Measurements from ENCODE around the gene EIF2AK2. TPM values are rescaled to one million over a fixed set of nuclear protein-coding genes. Genes with fewer than 3 reads are reported as not detected.

The EIF2AK2 gene
- polyA plus RNA-seq, 2 donors: 3.6 to 4.0 TPM

DNA sequence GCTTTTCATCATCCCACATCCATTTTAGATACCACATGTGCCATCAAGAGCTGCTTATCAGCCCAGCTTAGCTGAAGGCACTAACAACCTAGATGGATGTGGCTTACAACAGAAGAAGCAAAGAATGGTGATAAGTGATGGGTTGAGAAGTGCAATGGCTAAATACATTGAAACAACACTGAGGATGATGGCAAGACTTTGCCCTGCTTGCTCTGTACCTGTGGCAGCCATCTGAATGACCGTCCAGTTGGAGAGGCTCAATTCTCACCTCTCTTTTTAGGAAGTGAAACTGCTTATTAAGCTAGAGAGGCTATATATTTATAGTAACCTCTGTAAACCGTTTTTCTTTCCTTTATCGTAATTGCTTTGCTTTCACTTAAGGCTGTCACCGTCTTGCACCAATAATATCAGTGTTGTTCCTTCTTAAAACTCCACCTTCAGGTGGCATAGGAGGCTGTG lies 66.7 kb downstream of the EIF2AK2 start:
- Histone ChIP-seq H3K4me3 (ENCODE audit: low read depth in 1 of 2, low read length in 2 of 2) (no peak overlapping the region), H3K27me3 (ENCODE audit: control insufficient read depth in 1 of 2, insufficient read depth in 2 of 2, low read length in 2 of 2) (no peaks in the 10 kb centered on the region), H3K27ac (ENCODE audit: low read depth in 2 of 2, low read length in 1 of 2) (no peak overlapping the region), H3K36me3 (ENCODE audit: control insufficient read depth in 2 of 2, insufficient read depth in 2 of 2, low read length in 1 of 2) (peaks cover 0 to 12% of the 10 kb centered on the region in 2 donors), H3K9me3 (ENCODE audit: control insufficient read depth in 2 of 2, insufficient read depth in 1 of 2, low read depth in 1 of 2, low read length in 1 of 2) (no peaks in the 10 kb centered on the region), H3K4me1 (ENCODE audit: control insufficient read depth in 2 of 2, insufficient read depth in 2 of 2, low read length in 1 of 2) (no peaks in the 10 kb centered on the region)
- 85 to 88% methylated on average over 4 of the region's 4 CpGs for WGBS, 2 donors

DNA sequence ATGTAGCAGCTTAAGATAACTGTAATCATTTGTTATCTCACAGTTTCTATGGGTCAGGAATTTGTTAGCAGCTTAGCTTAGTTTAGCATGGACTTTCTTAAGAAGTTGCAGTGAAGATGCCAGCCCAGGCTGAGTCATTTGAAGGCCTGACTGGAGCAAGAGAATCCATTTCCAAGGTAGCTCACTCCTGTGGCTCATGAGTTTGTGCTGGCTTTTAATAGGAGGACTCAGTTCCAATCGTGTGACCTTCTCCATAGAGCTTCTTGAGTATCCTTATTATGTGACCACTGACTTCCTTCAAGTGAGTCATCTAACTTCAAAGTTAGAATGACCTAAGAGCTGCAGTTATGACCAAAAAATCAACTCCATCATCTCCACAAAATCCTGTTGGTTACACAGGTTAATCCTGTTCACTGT lies 71.0 kb downstream of the EIF2AK2 start:
- Histone ChIP-seq H3K4me1 (ENCODE audit: control insufficient read depth in 2 of 2, insufficient read depth in 2 of 2, low read length in 1 of 2) (peaks cover 0 to 6% of the 10 kb centered on the region in 2 donors), H3K27me3 (ENCODE audit: control insufficient read depth in 1 of 2, insufficient read depth in 2 of 2, low read length in 2 of 2) (no peaks in the 10 kb centered on the region), H3K4me3 (ENCODE audit: low read depth in 1 of 2, low read length in 2 of 2) (no peak overlapping the region), H3K9me3 (ENCODE audit: control insufficient read depth in 2 of 2, insufficient read depth in 1 of 2, low read depth in 1 of 2, low read length in 1 of 2) (no peaks in the 10 kb centered on the region), H3K27ac (ENCODE audit: low read depth in 2 of 2, low read length in 1 of 2) (no peak overlapping the region), H3K36me3 (ENCODE audit: control insufficient read depth in 2 of 2, insufficient read depth in 2 of 2, low read length in 1 of 2) (peaks cover 2 to 8% of the 10 kb centered on the region in 2 donors)
- 65 to 83% methylated on average over 1 of the region's 1 CpG for WGBS, 2 donors

DNA sequence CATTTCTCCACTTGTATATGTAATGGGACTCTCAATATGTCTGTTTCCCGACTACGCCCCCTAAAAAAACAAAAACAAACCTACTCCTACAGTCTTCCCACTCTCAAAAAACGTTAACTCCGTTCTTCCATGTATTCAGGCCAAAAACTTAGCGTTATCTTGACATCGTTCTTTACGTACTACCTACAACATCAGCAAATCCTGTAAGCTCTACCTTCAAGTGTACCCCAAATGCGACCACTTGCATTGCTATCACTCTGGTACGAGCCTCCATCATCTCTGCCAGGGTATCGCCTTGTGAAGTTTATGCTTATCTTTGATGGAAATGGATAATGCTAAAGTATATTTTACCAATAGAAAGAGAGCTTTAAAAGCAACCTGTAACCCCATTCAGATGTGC lies 72.0 kb downstream of the EIF2AK2 start:
- Histone ChIP-seq H3K9me3 (ENCODE audit: control insufficient read depth in 2 of 2, insufficient read depth in 1 of 2, low read depth in 1 of 2, low read length in 1 of 2) (no peaks in the 10 kb centered on the region), H3K27me3 (ENCODE audit: control insufficient read depth in 1 of 2, insufficient read depth in 2 of 2, low read length in 2 of 2) (no peaks in the 10 kb centered on the region), H3K4me3 (ENCODE audit: low read depth in 1 of 2, low read length in 2 of 2) (peak overlapping the region; percentile 75 to 82), H3K4me1 (ENCODE audit: control insufficient read depth in 2 of 2, insufficient read depth in 2 of 2, low read length in 1 of 2) (peaks cover 0 to 6% of the 10 kb centered on the region in 2 donors), H3K36me3 (ENCODE audit: control insufficient read depth in 2 of 2, insufficient read depth in 2 of 2, low read length in 1 of 2) (peaks cover 2 to 6% of the 10 kb centered on the region in 2 donors), H3K27ac (ENCODE audit: low read depth in 2 of 2, low read length in 1 of 2) (no peak overlapping the region)
- 1 to 2% methylated on average over 10 of the region's 10 CpGs for WGBS, 2 donors

DNA sequence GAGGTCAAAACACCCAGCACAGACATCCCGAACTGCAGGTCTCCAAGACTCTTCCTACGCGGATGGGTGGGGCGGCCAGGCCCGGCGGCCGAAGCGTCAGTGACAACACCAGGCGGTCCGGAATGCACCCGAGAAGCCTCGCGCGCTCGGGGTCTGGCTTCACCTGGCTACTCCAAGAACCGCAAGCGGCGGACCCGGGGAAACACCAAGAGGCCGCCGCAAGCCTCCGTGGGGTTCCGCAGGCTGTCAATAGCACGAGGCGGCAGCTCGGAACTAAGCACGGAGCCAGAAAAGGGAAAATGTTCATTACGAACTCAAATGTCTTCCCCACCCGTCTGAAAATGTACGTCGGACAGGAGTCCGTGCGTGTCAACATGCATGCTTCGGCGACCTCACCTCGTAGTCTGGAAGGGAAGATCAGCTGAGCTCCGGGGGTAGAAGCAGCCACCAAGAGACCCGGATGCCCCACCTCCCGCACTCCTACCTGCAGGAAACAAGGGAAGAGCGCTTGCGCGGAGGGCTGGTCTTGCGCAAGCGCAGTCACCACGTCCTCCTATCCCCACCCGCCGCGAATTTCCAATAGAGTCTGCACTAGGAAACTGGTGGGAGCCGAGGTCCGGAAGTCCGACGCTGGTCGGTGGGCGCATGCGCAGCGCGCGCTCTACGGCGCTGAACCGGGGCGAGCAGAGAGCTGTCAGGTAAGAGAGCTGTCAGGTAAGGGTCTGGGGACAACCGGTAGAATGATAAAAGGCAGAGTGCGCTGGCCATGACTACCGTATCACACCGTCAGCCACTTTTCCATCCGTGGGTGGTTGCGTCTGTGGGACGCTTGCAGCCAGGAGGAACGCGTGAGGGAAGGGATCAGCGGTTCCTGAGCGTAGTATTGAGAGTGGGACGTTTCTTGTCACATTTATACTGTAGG lies 72.6 kb downstream of the EIF2AK2 start, which contains the start of the genes GPATCH11 and HEATR5B:
Gene GPATCH11, plus strand, starts transcription at position 646 of the 922 bp plus-strand sequence. CDS start 3,864 bp downstream, outside the sequence.
Gene HEATR5B, minus strand, starts transcription at position 500 of the 922 bp plus-strand sequence. CDS start 958 bp downstream, outside the sequence.
- WGBS, 2 donors: 0% methylated on average over 74 of the region's 74 CpGs
- H3K27ac ChIP-seq (ENCODE audit: low read depth in 2 of 2, low read length in 1 of 2): peak within 1 kb of the TSS; percentile 87 to 91
- no peaks in the 10 kb centered on the region for H3K27me3 ChIP-seq (ENCODE audit: control insufficient read depth in 1 of 2, insufficient read depth in 2 of 2, low read length in 2 of 2)
- peaks cover 2 to 6% of the 10 kb centered on the region in 2 donors for H3K36me3 ChIP-seq (ENCODE audit: control insufficient read depth in 2 of 2, insufficient read depth in 2 of 2, low read length in 1 of 2)
- no peaks in the 10 kb centered on the region for H3K9me3 ChIP-seq (ENCODE audit: control insufficient read depth in 2 of 2, insufficient read depth in 1 of 2, low read depth in 1 of 2, low read length in 1 of 2)
- peak within 1 kb of the TSS; percentile 75 to 82 for H3K4me3 ChIP-seq (ENCODE audit: low read depth in 1 of 2, low read length in 2 of 2)
- peaks cover 0 to 6% of the 10 kb centered on the region in 2 donors for H3K4me1 ChIP-seq (ENCODE audit: control insufficient read depth in 2 of 2, insufficient read depth in 2 of 2, low read length in 1 of 2)

DNA sequence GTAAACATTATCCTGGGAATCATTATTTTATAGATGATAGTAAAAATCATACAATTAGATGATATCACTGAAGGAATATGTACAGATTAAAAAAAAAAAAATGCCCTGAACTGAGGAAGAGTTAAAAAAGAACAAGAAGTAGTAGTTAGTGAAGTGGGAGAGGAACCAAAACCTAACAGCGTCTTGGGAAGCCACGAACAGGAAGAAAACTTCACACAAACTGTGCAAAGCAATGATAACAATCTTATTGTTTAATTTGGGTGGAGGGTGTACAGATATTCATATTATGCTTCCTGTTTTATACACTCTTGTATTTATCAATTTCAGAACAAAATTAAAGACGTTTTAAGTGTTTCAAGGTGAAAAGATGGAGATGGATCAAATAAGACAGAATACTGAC lies 76.1 kb downstream of the EIF2AK2 start:
- peaks cover 2 to 6% of the 10 kb centered on the region in 2 donors for H3K36me3 ChIP-seq (ENCODE audit: control insufficient read depth in 2 of 2, insufficient read depth in 2 of 2, low read length in 1 of 2)
- no peak overlapping the region for H3K4me3 ChIP-seq (ENCODE audit: low read depth in 1 of 2, low read length in 2 of 2)
- H3K27ac ChIP-seq (ENCODE audit: low read depth in 2 of 2, low read length in 1 of 2): no peak overlapping the region
- peaks cover 0 to 6% of the 10 kb centered on the region in 2 donors for H3K4me1 ChIP-seq (ENCODE audit: control insufficient read depth in 2 of 2, insufficient read depth in 2 of 2, low read length in 1 of 2)
- 58 to 59% methylated on average over 3 of the region's 3 CpGs for WGBS, 2 donors
- no peaks in the 10 kb centered on the region for H3K27me3 ChIP-seq (ENCODE audit: control insufficient read depth in 1 of 2, insufficient read depth in 2 of 2, low read length in 2 of 2)
- H3K9me3 ChIP-seq (ENCODE audit: control insufficient read depth in 2 of 2, insufficient read depth in 1 of 2, low read depth in 1 of 2, low read length in 1 of 2): no peaks in the 10 kb centered on the region

DNA sequence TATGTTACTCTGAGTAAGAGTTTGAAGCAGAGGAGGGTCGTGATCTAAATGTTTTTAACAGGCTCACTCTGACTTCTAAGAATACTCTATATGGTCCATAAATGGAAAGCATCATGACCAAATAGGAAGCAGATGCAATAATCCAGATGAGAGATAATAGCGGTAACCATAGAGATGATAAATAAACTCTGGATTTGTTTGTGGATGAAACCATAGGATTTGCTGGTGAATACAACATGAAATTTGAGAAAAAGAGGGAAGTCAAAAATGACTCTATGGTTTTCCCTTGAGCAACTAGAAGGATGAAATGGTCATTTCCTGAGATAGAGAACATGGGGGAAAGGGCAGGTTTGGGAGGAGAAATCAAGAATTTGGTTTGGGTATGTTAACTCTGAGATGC lies 76.5 kb downstream of the EIF2AK2 start:
- H3K4me1 ChIP-seq (ENCODE audit: control insufficient read depth in 2 of 2, insufficient read depth in 2 of 2, low read length in 1 of 2): peaks cover 0 to 6% of the 10 kb centered on the region in 2 donors
- no peaks in the 10 kb centered on the region for H3K27me3 ChIP-seq (ENCODE audit: control insufficient read depth in 1 of 2, insufficient read depth in 2 of 2, low read length in 2 of 2)
- H3K9me3 ChIP-seq (ENCODE audit: control insufficient read depth in 2 of 2, insufficient read depth in 1 of 2, low read depth in 1 of 2, low read length in 1 of 2): no peaks in the 10 kb centered on the region
- H3K4me3 ChIP-seq (ENCODE audit: low read depth in 1 of 2, low read length in 2 of 2): no peak overlapping the region
- 68 to 82% methylated on average over 2 of the region's 2 CpGs for WGBS, 2 donors
- peaks cover 2 to 6% of the 10 kb centered on the region in 2 donors for H3K36me3 ChIP-seq (ENCODE audit: control insufficient read depth in 2 of 2, insufficient read depth in 2 of 2, low read length in 1 of 2)
- H3K27ac ChIP-seq (ENCODE audit: low read depth in 2 of 2, low read length in 1 of 2): no peak overlapping the region

DNA sequence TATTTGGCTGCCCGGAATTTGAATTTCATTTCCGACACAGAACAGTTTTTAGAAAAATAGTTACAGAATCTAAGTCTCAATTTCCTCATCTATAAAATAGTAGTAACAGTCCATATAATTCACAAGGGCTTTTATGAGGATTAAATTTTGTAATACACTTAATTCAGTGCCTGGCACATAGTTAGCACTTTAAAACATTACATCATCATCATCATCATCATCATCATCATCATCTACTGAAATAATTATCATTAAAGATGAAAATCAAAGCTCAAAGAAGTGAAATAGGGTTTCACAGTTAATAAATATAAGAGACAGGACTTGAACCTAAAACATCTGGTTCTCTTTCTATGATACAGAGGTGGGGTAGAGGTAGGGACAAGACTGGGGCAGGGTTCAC lies 85.8 kb downstream of the EIF2AK2 start:
- no peaks in the 10 kb centered on the region for H3K4me1 ChIP-seq (ENCODE audit: control insufficient read depth in 2 of 2, insufficient read depth in 2 of 2, low read length in 1 of 2)
- H3K4me3 ChIP-seq (ENCODE audit: low read depth in 1 of 2, low read length in 2 of 2): no peak overlapping the region
- WGBS, 2 donors: 93 to 99% methylated on average over 2 of the region's 2 CpGs
- H3K36me3 ChIP-seq (ENCODE audit: control insufficient read depth in 2 of 2, insufficient read depth in 2 of 2, low read length in 1 of 2): peaks cover 0 to 4% of the 10 kb centered on the region in 2 donors
- no peaks in the 10 kb centered on the region for H3K27me3 ChIP-seq (ENCODE audit: control insufficient read depth in 1 of 2, insufficient read depth in 2 of 2, low read length in 2 of 2)
- no peak overlapping the region for H3K27ac ChIP-seq (ENCODE audit: low read depth in 2 of 2, low read length in 1 of 2)
- H3K9me3 ChIP-seq (ENCODE audit: control insufficient read depth in 2 of 2, insufficient read depth in 1 of 2, low read depth in 1 of 2, low read length in 1 of 2): no peaks in the 10 kb centered on the region

DNA sequence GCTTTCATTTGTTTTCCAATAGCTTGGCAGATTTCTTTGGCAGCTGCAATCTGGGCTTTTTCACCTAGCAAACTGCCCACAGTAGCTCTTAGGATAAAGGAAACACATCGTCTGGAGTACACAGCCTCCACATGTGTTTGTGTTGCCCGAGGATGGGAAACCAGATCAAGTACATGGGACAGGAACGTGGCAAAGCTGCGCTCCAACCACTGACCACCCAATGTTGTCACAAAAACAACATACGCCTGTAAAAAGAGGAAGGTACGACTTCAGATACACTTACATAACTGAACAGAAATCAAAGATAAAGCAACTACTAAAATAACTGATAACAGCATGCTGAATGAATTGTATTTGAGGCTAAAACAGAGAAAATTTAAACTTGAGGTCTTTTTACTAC lies 88.1 kb downstream of the EIF2AK2 start:
- Histone ChIP-seq H3K27me3 (ENCODE audit: control insufficient read depth in 1 of 2, insufficient read depth in 2 of 2, low read length in 2 of 2) (no peaks in the 10 kb centered on the region), H3K4me3 (ENCODE audit: low read depth in 1 of 2, low read length in 2 of 2) (no peak overlapping the region), H3K9me3 (ENCODE audit: control insufficient read depth in 2 of 2, insufficient read depth in 1 of 2, low read depth in 1 of 2, low read length in 1 of 2) (no peaks in the 10 kb centered on the region), H3K36me3 (ENCODE audit: control insufficient read depth in 2 of 2, insufficient read depth in 2 of 2, low read length in 1 of 2) (peaks cover 6 to 8% of the 10 kb centered on the region in 2 donors), H3K4me1 (ENCODE audit: control insufficient read depth in 2 of 2, insufficient read depth in 2 of 2, low read length in 1 of 2) (no peaks in the 10 kb centered on the region), H3K27ac (ENCODE audit: low read depth in 2 of 2, low read length in 1 of 2) (no peak overlapping the region)
- 84 to 86% methylated on average over 6 of the region's 6 CpGs for WGBS, 2 donors

DNA sequence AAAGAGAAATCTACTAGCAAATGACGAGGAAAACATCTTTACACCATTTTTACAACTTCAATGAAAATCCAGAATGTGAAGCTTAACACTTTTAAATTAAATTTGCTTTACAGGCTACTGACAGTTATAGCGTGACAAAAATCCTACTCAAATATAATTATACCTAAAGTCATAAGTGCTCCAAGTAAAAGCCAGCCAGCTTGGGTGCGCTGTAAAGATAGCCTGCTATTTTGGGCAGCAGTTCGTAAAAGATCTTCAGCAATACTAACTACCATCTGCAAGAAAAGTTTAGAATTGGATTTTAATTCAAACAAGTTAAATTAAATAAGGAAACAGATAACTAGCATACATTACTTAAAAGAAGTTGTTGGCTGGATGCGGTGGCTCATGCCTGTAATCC lies 95.0 kb downstream of the EIF2AK2 start:
- H3K27ac ChIP-seq (ENCODE audit: low read depth in 2 of 2, low read length in 1 of 2): no peak overlapping the region
- no peaks in the 10 kb centered on the region for H3K9me3 ChIP-seq (ENCODE audit: control insufficient read depth in 2 of 2, insufficient read depth in 1 of 2, low read depth in 1 of 2, low read length in 1 of 2)
- WGBS, 2 donors: 96 to 97% methylated on average over 5 of the region's 5 CpGs
- H3K4me1 ChIP-seq (ENCODE audit: control insufficient read depth in 2 of 2, insufficient read depth in 2 of 2, low read length in 1 of 2): no peaks in the 10 kb centered on the region
- H3K27me3 ChIP-seq (ENCODE audit: control insufficient read depth in 1 of 2, insufficient read depth in 2 of 2, low read length in 2 of 2): no peaks in the 10 kb centered on the region
- no peak overlapping the region for H3K4me3 ChIP-seq (ENCODE audit: low read depth in 1 of 2, low read length in 2 of 2)
- H3K36me3 ChIP-seq (ENCODE audit: control insufficient read depth in 2 of 2, insufficient read depth in 2 of 2, low read length in 1 of 2): peaks cover 4 to 11% of the 10 kb centered on the region in 2 donors
